ENCODE results near the gene TBC1D22A. TPM values are rescaled to one million over a fixed set of nuclear protein-coding genes. Genes with fewer than 3 reads are reported as not detected.

TBC1D22A gene
- total and polyA plus RNA-seq, 2 donors (not counting 3 experiments of a cell fraction or from before 2014, with no cell fraction given) = 26.1 to 32.4 TPM

DNA sequence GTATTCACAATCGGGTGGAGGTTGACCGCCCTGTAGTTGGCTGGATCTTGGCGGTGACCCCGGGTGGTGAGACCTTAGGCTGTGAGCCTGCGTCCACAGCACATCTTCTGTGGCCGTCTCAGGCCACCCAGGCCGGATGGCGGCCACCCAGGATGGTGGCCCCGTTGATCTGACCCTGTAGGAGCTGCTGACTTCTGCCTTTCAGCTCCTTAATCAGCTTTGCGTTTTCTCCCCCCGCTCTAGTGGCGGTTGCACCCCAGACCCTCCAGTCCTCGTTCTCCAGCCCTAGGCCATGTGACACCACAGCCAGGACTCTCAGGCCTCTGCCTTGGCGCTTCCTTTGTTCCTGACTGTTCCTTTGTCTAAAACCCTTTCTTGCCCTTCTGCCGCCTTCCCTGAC is 244.0 kb downstream of the TBC1D22A start:
- Histone ChIP-seq H3K9me1 (replicated peaks; ENCODE audit: control insufficient read depth, extremely low read depth, insufficient read depth, low read length) (no peaks in the 10 kb centered on the region), H3K27me3 (ENCODE audit: control insufficient read depth in 2 of 2, insufficient read depth in 2 of 2, low read length in 2 of 2) (no peaks in the 10 kb centered on the region), H3K4me3 (replicated peaks in 1 of 3; ENCODE audit: insufficient read depth in 1 of 3, low read depth in 1 of 3, low read length in 3 of 3) (no peak overlapping the region), H3K9ac (replicated peaks; ENCODE audit: extremely low read depth, insufficient read depth, low read length) (no peak overlapping the region), H3K4me2 (ENCODE audit: insufficient read depth, low read length) (no peak overlapping the region), H3K36me3 (ENCODE audit: control insufficient read depth in 2 of 2, extremely low read depth in 1 of 2, insufficient read depth in 2 of 2, low read length in 2 of 2) (no peaks in the 10 kb centered on the region), H3K9me3 (replicated peaks; ENCODE audit: control insufficient read depth, insufficient read depth, low read length) (no peaks in the 10 kb centered on the region), H3K27ac (ENCODE audit: insufficient read depth, low read depth, low read length) (no peak overlapping the region), H3K4me1 (ENCODE audit: control insufficient read depth, extremely low read depth, insufficient read depth, low read length) (no peaks in the 10 kb centered on the region), H3K79me2 (ENCODE audit: control insufficient read depth, insufficient read depth, low read length) (no peaks in the 10 kb centered on the region), H4K20me1 (replicated peaks; ENCODE audit: control insufficient read depth, extremely low read depth, insufficient read depth, low read length) (no peaks in the 10 kb centered on the region), H2AFZ (ENCODE audit: low read depth, low read length) (no peak overlapping the region)
- TF ChIP-seq EZH2 (IDR thresholded peaks at IDR 0.05; ENCODE audit: borderline replicate concordance, low read depth, low read length, severe bottlenecking) = no peak
- no peak for TF ChIP-seq FOS (IDR thresholded peaks at IDR 0.05; ENCODE audit: borderline replicate concordance, insufficient read depth, low read length)
- TF ChIP-seq CTCF (IDR thresholded peaks at IDR 0.05; ENCODE audit: extremely low read depth in 1 of 2, insufficient read depth in 1 of 2, low read depth in 1 of 2, low read length in 2 of 2) = no peak
- TF ChIP-seq GATA2 (IDR thresholded peaks at IDR 0.05; ENCODE audit: insufficient read depth, insufficient read length, low read depth, low read length) = no peak
- no peak for TF ChIP-seq MAX (IDR thresholded peaks at IDR 0.05; ENCODE audit: insufficient read depth, insufficient read length)
- TF ChIP-seq POLR2AphosphoS5 (IDR thresholded peaks at IDR 0.05; ENCODE audit: insufficient read depth, low read depth, low read length) = no peak
- no peak for TF ChIP-seq POLR2A (IDR thresholded peaks at IDR 0.05; ENCODE audit: low read depth, low read length)
- no peak for TF ChIP-seq MYC (IDR thresholded peaks at IDR 0.05; ENCODE audit: low read depth, low read length)
- TF ChIP-seq JUN (IDR thresholded peaks at IDR 0.05; ENCODE audit: borderline replicate concordance, insufficient read depth, insufficient read length, low read depth) = no peak
- ChIA-PET CTCF (interaction anchor here (1.0 kb wide), 1 partner anchor 10 kb away, joined by 3 read pairs; no protein-coding TSS in a partner anchor), POLR2A (no interaction called here)
- DNase-seq (ENCODE audit: low read depth, low spot score) = no peak
- no peak for FAIRE-seq
- dilution Hi-C loops (cut with MboI; ENCODE audit: extremely low pct_ligation_motif_present, low sequenced_read_pairs) = no loop called here
- intact Hi-C loops (cut with micrococcal nuclease) = no loop called here
- BruUV-seq (replicated peaks) = no TSS peak
